HG02852 (cell line): ENCODE measurements around the gene RPAIN.

ENCODE experiments used
- ATAC-seq: cut with Tn5 transposase; IDR thresholded peaks from one replicate; pipeline ENCODE4 v1.9.1; 2021; ENCODE audit warnings: mild to moderate bottlenecking, moderate library complexity; ENCODE audit not compliant: unreplicated experiment

The RPAIN gene

GRCh38 chr17:5419959-5420653 lies at the start of gene RPAIN:
Gene RPAIN, plus strand, starts transcription at chr17:5420182. Its CDS starts 29 bp downstream, at chr17:5420211.
- ATAC-seq: peak; percentile 58

DNA sequence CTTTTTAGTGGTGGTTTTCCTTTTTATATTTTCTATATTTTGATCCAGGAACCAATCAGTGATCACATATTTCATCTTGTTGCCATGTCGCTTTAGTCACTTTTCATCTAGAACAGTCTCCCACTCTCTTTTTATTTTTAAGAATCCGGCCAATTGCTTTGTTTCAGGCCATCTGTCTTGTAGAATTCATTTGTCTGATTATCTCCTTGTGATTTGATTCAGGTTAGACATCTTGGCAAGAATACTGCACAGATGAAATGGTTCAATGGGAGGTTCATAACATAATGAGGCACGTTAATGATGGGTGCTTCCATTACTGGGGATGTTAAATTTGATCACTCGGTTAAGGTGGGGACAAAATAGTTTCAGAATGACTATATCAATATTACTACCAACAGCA lies 49.6 kb upstream of the RPAIN start:
- no peak for ATAC-seq

DNA sequence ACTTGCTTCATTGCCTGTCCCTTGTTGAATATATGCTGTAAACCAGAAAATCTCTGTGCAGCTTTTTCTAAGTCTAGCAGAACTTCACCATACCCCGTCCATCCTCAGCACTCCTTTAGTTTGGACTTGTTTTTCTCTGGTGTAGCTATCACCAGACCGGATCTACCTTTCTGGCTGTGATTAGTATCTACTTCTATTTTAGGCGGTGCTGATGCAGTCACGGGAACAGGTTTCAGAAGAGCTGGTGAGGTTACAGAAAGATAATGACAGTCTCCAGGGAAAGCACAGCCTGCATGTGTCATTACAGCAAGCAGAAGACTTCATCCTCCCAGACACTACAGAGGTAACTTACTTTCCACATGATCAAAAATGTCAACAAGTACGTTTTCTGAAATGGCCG lies 46.9 kb upstream of the RPAIN start:
- ATAC-seq: no peak

- ATAC-seq: no peak
These were observed 41.3 kb upstream of the RPAIN start for GRCh38 chr17:5378566-5379207.

DNA sequence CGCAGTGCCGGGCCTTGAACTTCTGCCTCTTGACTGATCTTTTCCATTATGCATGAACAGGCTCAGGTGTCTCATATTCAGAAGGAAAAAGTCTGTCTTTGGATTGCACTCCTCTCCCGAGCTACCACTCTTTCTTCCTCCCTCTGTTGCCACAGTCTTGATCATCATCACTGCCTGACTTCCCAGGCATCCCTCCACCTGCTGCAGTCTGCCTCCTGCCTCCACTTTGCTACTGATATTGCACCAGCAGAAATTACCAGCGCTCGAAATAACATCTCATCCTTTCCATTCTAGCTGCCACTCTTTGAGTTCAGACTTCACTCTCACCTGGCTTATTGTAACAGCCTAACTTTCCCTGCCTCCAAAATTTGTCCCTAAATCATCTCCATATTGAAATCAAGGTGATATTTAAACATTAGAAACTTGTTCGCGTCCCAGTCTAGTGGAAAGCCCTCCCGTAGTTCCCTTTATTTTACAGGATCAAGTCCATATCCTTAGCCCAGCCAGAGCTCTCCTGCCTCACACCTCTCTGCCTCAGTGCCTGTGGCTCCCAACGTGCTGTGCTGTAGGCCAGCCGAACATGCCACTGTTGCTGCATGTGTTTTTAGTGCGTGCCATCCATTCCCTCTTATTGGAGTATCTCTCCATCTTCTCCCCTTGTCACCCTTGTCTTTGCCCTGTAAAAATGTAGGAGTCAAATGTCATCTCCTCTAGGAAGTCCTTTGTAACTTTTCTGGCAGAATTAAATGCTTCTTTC lies 40.5 kb upstream of the RPAIN start:
- no peak for ATAC-seq

GRCh38 chr17:5380491-5381135 lies 39.4 kb upstream of the RPAIN start:
- ATAC-seq: no peak

DNA sequence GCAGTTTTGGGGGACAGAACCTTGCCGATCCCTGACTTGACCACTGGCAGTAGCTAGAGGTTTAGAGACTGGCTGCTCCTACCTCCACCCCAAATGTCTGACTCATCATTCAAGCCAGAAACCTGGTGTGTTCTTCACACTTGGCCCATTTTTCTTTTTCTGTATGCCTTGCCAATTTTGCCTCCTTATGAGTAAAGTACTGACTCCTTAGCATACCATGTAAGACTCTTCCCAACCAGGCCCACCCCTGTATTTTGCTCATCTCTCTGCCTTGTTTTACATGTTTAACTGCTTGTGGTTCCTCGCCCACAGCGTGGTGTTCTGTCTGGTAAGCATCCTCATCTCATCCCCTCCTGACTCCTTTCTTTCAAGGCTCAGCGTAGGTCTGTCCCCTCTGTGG lies 38.4 kb upstream of the RPAIN start:
- no peak for ATAC-seq

DNA sequence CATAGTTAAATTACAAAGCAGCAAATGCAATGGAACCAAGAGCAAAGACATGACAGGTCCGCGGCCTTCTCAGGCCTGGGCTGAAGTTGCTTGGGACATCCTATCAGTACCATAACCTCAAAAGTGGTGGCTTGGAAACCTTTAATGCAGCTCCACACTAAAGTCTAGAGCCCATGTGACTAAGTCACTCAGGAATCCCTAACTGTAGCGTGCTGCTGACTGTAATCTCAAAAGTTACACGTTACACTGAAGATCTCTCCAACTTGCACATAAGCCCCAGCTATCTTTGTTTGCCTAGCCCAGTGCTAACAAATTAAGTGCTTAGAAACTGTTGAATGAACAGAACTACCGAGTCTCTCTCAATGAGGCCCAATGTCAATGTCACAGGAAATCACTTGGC lies 28.3 kb upstream of the RPAIN start:
- no peak for ATAC-seq

GRCh38 chr17:5396612-5397011 lies 23.4 kb upstream of the RPAIN start:
- no peak for ATAC-seq

GRCh38 chr17:5399767-5400166 lies 20.2 kb upstream of the RPAIN start:
- ATAC-seq: no peak

GRCh38 chr17:5405400-5405799 lies 14.6 kb upstream of the RPAIN start:
- no peak for ATAC-seq

GRCh38 chr17:5408186-5408585 lies 11.8 kb upstream of the RPAIN start:
- ATAC-seq: no peak

- no peak for ATAC-seq
These were observed 9.2 kb upstream of the RPAIN start for GRCh38 chr17:5410594-5411272.

DNA sequence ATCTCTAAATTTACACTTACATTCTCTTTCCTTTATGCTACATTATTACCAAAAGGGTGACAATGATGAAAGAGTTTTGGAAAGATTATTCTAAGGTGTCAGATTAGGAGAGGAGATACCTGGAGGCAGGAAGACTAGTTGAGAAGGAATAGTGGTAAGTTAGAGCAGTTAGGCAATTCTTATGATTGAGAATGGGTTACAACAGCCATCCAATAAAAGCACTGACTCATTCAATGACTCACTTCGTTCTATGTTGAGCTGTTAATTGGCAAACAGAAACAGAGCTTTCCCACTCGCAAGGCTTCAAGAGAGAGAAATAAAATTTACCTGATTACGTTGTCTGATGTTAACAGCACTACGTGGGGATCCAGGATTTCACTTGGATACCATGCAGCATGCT lies 6.3 kb upstream of the RPAIN start:
- no peak for ATAC-seq

- no peak for ATAC-seq
These were observed 3.1 kb upstream of the RPAIN start for GRCh38 chr17:5416901-5417300.

DNA sequence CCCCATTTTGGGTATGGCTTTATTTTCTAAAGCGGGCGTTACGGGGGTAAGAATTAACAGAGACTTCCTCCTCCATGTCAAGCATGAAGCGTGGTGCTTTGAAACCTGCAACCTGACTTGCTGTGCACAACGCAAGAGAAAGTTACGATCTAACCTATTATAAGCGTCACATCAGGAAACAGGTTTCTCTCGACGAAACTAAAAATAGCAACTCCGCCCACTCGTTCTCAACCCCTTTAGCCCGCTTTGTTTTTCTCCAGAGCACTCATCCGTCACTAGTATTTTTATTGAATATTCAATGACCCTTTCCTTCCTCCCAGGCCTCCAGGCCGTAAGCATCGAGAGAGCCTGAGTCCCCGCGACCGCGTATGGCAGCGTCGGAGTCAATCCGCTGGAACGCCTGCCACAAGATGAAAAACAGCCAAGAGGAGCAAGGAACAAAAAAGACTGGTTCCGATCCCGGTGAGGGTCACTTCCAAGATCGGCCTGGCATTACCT lies 1.1 kb upstream of the RPAIN start:
- ATAC-seq: no peak

- peak; percentile 87 for ATAC-seq
These were observed 525 bp upstream of the RPAIN start, which contains the start of gene NUP88 for GRCh38 chr17:5419356-5419958. Gene NUP88, minus strand, starts transcription at chr17:5419662. Its CDS starts 12 bp downstream, at chr17:5419650.

- ATAC-seq: no peak
These were observed 2.5 kb downstream of the RPAIN start for GRCh38 chr17:5422505-5422904.

DNA sequence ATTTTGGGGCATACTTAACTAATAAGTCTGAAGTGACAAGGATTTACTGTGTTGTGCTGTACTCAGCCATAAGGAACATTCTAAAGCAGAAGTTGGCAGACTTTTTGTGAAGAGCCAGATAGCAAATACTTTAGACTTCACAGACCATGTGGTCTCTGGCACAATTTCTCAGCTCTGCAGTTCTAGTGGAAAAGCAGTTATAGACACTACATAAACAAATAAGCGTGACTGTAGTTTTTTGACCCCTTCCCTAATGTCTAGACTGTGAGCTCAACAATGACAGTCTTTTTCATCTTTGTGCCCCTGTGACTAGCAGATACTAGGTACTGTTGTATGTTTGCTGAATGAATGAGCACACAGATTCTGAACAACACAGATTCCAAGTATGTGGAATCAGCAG lies 4.9 kb downstream of the RPAIN start:
- no peak for ATAC-seq

GRCh38 chr17:5425826-5426225 lies 5.8 kb downstream of the RPAIN start:
- no peak for ATAC-seq
